ENCODE measurements around the gene SERHL2.
"Not testable (repeated sequence)": the region's sequence is repeated elsewhere in the genome, so short reads cannot be mapped to it uniquely, and the experiment has no call there.

SERHL2 gene

DNA sequence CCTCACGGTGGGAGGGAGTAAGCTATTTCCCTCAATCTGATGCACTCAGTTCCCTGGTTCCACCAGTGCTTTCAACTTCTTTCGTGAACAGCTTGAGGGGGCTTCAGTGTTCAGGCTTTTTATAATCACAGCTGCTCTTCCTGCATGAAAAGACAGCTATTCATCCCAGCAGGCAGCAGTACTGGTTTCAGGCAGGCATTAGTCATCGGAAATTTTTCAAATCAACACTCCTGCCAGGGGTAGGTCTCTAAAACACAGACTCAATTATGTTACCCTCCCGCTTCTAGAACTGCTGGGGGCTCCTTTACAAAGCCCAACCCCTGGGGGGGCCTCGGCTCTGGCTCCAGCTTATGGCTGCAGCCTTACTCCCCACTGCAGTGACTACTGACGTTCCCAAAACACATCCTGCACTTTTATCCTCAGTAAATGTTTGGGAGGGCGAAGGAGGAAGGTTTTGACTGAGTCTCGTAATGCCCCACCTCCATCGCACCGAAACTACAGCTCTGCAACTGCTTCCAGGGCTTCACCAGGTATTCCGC is 55.1 kb downstream of the SERHL2 start:
- DNase-seq: no peak

DNA sequence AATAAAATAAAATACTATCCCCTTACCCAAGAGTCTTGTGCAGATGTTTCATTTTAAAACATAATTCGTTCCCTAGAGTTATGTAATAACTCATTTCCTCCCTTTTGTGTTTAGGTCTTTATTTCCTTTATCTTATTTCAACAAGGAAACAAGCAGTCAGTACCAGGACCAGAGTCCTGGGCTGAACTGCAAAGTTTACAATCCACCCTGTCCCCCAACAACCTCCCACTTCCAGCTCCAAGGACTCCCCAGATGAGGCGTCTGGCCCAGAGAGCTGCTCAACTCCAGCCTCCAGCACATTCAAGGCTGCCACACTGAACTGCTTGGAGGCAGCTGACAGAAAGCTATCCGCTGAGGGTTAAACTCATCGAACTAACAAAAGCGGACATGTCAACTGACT is 56.4 kb downstream of the SERHL2 start:
- DNase-seq: no peak

DNA sequence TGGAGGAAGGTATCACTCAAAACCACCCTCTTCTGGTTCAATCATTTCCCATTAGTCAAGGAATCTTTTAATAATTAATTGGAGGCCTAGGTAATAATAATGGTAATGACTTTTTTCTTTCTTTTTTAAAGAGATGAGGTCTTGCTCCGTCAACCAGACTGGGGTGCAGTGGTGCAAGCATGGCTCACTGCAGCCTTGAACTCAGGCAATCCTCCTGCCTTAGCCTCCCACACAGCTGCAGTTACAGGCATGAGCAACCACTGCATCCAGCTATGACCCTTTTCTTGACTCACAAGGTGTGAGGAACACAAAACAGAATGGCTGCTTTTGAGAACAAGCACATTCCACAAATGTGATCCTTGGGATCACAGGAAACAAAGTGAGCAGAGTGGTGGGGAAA is 57.3 kb downstream of the SERHL2 start:
- DNase-seq: no peak

DNA sequence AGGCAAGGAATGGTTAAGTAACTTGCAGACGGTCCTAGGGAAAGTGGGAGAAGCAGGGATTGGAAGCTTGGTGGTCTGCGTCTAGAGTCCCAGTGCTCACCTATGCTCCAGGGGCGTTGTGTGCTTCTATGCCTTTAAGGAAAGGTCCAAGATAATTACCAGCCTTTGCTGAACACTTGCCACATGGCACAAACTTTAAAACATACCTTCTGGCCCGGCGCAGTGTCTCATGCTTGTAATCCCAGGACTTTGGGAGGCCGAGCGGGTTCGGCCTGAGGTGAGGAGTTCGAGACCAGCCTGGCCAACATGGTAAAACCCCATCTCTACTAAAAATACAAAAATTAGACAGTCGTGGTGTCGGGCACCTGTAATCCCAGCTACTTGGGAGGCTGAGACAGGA is 58.6 kb downstream of the SERHL2 start:
- no peak for DNase-seq

DNA sequence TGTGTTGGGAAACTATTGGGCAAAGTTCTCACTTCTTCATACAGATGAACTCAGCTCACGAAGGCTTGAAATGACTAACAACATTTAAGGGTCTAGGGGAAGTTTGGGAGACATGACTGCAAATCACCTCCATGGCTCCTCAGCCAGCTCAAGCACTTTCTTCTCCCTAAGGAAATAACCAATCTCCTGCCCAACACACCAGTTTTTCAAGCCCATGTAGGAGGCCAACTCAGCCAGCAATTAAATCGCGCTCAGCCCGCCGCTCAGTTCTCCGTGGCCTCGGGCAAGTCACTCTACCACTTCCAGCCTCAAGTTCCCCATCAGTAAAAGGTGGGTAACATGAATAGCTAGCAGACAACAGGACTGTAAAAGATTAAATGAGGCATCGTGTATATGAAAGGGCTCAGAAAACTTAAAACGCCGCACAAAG is 60.1 kb downstream of the SERHL2 start:
- no peak for DNase-seq

DNA sequence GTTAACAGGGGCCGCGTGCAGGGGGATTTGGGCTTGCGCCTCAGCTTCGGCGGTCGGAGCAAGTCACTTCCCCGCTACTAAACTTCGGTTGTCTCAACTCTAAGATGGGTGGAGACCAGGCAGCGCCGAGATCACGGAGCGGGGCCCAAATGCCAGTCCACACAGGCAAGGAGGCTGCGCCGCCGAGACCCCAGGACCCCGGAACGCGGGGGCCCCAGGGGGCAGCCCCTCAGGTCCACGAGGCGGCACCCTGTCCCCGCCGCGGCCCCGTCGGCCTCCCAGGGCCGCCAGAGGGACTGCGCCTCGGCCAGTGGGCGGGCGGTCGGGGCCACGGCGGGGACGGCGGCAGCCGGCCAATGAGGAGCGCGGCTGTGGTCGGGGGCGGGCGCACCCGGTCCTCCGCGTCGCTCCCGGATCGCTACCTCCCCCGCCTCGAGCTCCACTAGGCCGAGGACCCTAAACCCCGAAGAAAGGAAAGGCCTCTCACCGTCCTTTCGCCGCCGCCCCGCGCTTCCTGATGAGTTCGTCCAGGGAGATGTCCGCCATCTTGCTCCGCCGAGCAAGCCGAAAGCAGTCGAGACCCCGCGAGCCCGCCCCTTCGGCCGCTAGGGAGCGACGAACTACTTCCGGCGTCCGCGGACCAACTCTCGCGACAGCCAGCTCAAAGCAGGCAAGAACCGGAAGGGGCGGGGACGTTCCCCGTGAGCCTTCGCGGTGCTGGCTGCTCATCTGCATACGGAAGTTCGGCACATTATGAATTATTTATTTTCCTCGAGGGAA is 60.7 kb downstream of the SERHL2 start, which contains the start of gene POLDIP3:
POLDIP3 (minus strand) TSS at position 572 of the 780 bp plus-strand sequence; CDS start at position 546, 26 bp downstream.
- DNase-seq: peak; percentile 99

DNA sequence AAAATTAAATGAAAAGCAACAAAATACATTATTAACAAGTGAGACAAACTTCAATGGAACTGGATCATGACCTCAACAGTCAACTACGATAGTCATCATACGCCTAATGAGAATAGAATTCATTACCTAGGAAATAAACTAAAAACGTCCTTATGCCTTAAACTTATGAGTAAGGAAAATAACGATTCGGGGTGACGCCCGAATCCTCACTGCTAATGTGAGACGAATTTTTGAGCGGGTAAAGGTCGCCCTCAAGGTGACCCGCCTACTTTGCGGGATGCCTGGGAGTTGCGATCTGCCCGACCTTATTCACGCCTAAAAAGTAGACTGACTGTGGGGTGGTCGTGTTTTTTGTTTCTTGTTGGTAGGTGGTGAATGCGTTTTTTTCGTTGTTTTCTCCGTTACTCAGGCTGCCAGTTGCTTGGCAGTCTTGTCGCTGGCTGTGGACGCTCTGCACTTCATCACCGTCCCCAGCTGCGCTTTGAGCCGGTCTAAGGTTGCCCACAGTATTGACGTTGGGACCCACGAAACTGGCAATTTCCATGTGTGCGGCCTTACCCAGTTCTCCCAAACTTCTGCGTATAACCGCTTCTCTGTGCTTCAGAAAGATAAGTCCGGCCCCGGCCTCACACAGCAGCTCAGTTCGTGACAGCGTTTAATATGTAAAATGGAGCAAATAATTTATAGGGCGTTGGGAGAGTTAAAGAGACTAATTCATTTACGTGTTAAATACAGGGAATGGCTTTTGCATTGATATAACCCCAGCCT is 61.5 kb downstream of the SERHL2 start:
- DNase-seq: peak; percentile 75

DNA sequence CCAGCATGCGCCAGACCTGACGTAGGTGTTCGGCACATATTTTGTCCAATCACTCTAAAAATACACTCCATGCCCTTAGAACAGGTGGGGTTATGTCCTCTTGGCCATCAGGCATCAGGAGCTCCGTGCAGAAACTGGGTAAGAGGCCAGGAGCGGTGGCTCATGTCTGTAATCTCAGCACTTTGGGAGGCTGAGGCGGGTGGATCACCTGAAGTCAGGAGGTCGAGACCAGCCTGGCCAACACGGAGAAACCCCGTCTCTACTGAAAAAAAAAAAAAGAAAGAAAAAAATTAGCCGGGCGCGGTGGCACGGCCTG is 62.1 kb downstream of the SERHL2 start:
- DNase-seq: not testable (repeated sequence)

DNA sequence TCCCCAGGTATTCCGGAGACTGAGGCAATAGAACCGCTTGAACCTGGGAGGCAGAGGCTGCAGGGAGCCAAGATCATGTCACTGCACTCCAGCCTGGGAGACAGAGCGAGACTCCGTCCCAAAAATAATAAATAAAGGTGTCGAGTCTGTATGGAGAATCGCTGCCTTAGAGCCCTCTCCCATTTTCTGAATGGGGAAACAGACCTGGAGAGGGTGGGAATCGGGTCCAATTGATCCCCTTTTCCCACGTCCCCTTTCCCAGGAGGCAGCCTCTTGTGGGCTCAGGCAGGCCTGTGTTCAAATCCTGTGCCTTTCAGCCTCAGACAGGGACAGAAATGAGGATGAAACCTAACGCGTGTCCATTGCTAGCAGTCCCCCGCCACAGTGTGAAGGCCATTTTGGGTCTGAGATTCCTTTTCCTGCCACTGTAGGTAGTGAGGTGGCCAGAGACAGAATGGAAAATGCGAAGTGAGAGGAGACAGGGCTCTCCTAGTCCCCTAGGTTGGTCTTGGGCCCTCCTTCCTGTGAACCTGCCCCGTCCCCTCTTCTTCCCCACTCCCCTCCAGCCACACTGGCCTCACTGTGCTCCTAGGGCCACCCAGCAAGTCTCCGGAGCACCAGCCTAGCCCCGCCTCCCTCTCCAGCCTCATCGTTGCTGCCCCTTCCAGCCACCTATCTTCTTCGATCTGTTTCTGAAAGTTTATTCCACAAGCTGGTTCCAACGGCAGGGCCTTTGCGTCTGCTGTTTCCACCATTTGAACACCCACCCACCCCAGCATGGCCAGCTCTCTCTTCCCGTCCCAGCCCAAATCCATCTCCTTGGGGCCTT is 63.6 kb downstream of the SERHL2 start:
- no peak for DNase-seq

DNA sequence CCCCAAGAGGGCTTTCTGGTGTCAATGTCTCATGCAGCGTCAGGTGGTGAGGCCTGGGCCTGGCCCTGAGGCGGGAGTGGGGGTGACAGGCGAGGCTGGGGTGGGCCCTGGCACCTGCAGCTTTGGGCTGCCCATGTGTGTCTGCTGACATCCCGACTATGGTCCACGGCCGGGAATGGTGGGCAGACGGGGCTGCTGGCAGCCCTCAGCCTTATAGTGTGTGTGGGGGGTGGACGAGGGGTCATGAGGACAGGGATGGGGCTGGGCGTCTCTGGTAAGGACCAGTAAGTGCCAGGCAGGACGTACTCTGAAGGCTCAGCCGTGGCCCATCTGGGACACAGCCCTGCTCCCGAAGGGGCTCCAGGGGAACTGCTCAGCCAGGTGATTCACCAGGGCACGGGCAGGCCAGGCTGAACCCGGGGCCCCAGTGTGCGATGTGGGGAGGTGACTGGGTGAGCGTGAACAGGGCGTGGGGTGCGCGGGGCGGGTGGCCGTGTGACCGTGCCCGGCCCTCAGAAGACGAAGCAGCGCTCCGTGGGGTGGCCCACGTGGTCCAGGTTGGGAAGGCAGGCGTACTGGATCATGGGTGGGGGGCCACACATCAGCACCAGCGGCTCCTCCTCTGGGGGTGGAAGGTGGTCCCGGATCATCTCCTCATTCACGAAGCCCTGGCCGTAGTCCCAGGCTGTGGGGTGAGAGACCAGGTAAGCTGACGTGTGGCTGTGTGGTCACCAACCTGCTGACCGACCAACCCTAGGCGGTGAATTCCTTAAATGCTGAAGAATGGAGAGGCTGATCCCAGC is 65.7 kb downstream of the SERHL2 start:
- DNase-seq: peak; percentile 14

DNA sequence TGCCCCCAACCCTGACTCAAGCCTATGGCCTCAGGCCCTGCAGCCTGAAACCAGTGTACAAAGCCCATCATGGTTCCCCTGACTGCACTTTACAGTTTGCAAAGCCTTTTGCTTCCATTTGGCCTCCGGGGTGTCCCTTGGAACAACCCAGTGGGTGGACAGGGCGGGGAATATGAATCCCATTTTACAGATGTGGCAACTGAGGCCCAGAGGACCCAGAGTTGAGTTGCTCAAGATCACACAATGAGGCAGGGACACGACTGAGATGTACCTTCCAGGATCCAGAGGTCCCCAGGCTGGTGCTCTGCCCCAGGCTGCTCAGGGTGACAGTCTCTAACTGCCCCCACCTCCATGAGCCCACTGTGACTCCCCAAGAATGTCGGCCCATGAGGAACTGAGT is 66.3 kb downstream of the SERHL2 start:
- no peak for DNase-seq

DNA sequence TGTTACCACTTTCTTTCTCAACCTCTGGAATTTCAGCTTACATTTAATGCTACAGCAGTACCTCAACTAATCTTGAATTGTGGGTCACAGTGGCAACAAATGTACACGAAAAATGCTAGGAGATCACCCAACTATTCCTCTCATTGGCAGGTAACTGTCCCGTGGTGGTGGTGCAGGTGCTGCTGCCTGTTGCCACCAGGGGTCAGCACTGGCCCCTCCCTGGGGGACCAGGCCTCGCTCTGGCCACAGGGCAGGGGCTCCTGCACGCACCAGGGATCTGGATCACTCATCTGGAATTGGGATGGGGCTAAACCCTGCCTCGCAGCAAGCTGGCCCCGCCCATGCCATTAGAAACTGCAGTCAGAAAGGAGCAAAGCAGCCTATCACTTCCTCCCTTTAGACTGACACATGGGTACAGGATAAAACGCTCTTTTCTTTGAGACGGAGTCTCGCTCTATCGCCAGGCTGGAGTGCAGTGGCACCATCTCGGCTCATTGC is 67.8 kb downstream of the SERHL2 start:
- DNase-seq: peak; percentile 56

DNA sequence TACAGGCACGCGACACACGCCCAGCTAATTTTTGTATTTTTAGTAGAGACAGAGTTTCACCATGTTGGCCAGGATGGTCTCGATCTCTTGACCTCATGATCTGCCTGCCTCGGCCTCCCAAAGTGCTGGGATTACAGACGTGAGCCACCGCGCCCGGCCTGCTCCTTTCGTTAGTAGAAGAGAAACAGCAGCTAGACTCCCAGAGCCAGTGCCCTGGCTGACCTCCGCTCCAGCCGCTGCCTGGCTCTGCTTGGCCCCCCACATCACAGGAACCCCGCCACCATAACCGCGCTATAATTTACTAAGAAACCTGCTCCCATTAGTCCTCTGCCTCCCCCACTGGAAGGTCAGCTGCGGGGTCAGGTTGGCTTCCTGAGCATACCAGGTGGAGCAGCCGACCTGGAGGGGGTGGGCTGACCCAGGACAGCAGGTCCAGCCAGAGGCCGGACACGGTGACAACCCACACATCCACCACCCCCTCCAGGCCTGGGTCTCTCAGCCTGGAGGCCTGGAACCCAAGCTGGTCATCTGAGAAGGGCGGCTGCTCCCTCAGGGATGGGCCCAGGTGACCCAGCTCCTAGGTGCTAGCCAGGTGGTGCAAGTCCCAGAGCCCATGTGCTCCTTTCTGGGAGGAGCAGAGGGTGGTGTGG is 68.4 kb downstream of the SERHL2 start:
- no peak for DNase-seq

DNA sequence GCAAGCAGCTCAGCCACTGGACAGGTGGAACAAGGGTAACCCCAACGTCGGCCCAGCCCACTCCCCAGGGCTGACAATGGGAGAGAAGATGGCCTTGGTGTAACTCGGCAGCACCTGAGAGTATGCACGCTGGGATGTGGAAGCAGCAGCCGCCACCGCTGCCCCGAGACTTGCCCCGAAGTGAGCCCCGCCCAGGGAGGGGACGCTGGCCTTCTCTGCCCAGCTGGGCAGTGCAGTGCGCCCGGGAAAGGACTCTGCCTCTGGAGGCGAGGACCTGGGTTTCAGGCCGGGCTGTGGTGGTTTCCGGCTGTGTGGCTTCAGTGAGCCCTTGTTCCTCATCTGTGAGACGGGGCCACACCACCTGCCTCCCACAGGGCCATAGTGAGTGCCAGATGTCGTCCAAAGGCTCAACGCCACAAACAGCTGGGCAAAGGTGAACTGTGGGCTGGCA is 69.6 kb downstream of the SERHL2 start:
- DNase-seq: no peak
